ENCODE measurements around the gene SLC33A1.

Gene SLC33A1

DNA sequence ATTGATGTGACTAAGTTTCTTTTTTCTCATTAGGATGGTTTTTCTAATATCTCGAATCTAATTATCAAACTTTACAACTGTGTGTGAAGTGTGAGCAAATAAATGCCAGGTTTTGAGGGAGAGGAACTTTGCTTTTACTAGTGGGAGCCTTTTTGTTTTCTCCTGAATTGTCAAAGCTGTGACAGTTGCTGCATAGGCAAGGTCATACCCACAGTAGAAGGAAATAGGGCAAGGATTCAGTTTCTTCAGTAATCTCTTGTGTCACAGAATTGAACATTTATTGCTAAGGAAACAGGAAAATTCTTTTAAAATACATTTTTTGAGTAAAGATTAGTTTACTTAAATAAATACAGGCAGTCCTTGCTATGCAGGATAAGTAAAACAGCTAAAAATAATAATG, 35.7 kb upstream of the SLC33A1 start:
- TF ChIP-seq TAF1 (IDR thresholded peaks at IDR 0.05; ENCODE audit: borderline replicate concordance, insufficient read depth, low read length), result no peak
- no peak for TF ChIP-seq FOXP2 (optimal IDR thresholded peaks at IDR 0.05; ENCODE audit: borderline replicate concordance, extremely low read depth, extremely low read length, insufficient read depth)
- TF ChIP-seq, protein P1, sequence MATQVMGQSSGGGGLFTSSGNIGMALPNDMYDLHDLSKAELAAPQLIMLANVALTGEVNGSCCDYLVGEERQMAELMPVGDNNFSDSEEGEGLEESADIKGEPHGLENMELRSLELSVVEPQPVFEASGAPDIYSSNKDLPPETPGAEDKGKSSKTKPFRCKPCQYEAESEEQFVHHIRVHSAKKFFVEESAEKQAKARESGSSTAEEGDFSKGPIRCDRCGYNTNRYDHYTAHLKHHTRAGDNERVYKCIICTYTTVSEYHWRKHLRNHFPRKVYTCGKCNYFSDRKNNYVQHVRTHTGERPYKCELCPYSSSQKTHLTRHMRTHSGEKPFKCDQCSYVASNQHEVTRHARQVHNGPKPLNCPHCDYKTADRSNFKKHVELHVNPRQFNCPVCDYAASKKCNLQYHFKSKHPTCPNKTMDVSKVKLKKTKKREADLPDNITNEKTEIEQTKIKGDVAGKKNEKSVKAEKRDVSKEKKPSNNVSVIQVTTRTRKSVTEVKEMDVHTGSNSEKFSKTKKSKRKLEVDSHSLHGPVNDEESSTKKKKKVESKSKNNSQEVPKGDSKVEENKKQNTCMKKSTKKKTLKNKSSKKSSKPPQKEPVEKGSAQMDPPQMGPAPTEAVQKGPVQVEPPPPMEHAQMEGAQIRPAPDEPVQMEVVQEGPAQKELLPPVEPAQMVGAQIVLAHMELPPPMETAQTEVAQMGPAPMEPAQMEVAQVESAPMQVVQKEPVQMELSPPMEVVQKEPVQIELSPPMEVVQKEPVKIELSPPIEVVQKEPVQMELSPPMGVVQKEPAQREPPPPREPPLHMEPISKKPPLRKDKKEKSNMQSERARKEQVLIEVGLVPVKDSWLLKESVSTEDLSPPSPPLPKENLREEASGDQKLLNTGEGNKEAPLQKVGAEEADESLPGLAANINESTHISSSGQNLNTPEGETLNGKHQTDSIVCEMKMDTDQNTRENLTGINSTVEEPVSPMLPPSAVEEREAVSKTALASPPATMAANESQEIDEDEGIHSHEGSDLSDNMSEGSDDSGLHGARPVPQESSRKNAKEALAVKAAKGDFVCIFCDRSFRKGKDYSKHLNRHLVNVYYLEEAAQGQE (IDR thresholded peaks at IDR 0.05; ENCODE audit: insufficient read depth in 1 of 2, low read depth in 2 of 2, low read length in 2 of 2), result no peak
- no peak for TF ChIP-seq SIN3A (IDR thresholded peaks at IDR 0.05; ENCODE audit: borderline replicate concordance, insufficient read depth, low read length)
- TF ChIP-seq POLR2AphosphoS5 (IDR thresholded peaks at IDR 0.05; ENCODE audit: low read depth, low read length), result no peak

DNA sequence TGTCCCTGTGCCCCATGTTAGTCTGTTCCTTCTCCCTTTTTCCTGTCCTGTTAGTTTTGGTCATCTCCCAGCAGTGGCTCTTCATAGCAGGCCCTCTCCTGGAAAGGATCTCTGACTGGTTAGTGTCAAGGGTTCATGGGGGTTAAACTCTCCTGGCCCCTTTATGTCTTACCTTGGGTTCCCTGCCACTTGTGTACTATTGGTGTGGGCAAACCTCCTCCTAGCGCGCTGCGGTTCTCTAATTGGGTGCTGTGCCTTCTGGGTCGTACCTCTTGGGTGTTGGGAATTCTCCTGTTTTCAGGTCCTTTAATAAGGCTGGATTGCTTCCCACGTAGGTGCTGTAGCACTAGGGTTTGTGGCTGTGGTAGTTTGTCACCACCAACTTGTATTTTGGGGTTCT, 35.0 kb upstream of the SLC33A1 start:
- TF ChIP-seq TAF1 (IDR thresholded peaks at IDR 0.05; ENCODE audit: borderline replicate concordance, insufficient read depth, low read length) (no peak), POLR2AphosphoS5 (IDR thresholded peaks at IDR 0.05; ENCODE audit: low read depth, low read length) (no peak), SIN3A (IDR thresholded peaks at IDR 0.05; ENCODE audit: borderline replicate concordance, insufficient read depth, low read length) (no peak), FOXP2 (optimal IDR thresholded peaks at IDR 0.05; ENCODE audit: borderline replicate concordance, extremely low read depth, extremely low read length, insufficient read depth) (no peak)
- TF ChIP-seq, protein P1 (IDR thresholded peaks at IDR 0.05; ENCODE audit: insufficient read depth in 1 of 2, low read depth in 2 of 2, low read length in 2 of 2), result no peak

DNA sequence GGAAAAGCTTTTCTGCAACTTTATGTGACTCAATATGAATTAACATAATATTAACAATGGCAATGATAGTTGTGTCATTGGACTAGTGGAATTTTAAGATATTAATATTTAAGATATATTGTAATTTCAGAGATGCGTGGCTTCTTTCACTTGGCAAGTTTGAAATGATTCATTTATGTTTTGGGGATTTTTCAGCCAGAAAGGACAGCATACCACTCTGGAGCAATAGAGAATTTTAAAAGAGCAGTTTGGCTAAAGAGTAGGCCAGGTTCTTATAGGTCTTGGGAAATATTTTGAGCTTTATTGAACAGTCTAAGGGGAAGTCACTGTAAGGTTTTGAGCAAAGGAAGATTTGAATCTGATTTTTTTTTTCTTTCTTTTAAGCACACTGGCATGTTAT, 32.7 kb upstream of the SLC33A1 start:
- no peak for TF ChIP-seq SIN3A (IDR thresholded peaks at IDR 0.05; ENCODE audit: borderline replicate concordance, insufficient read depth, low read length)
- TF ChIP-seq, protein P1 (IDR thresholded peaks at IDR 0.05; ENCODE audit: insufficient read depth in 1 of 2, low read depth in 2 of 2, low read length in 2 of 2), result no peak
- no peak for TF ChIP-seq FOXP2 (optimal IDR thresholded peaks at IDR 0.05; ENCODE audit: borderline replicate concordance, extremely low read depth, extremely low read length, insufficient read depth)
- no peak for TF ChIP-seq POLR2AphosphoS5 (IDR thresholded peaks at IDR 0.05; ENCODE audit: low read depth, low read length)
- no peak for TF ChIP-seq TAF1 (IDR thresholded peaks at IDR 0.05; ENCODE audit: borderline replicate concordance, insufficient read depth, low read length)

DNA sequence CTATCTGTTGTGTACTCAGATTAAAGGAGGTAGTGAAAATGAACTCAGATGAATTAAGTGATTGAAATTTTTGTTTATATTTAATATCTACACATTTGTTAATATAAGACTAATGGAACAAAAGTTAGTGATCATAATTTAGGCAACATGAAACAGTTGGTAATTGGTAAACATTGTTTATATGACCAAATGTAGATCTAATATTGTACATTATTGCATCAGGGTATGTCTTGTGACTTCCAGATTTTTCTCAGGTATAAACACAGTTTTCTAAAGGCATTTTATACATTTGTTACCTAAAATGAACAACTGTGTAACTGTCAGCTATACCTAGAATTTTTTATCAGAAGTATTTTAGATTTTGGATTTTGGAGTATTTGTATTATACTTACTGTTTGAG, 31.1 kb upstream of the SLC33A1 start:
- no peak for TF ChIP-seq TAF1 (IDR thresholded peaks at IDR 0.05; ENCODE audit: borderline replicate concordance, insufficient read depth, low read length)
- TF ChIP-seq SIN3A (IDR thresholded peaks at IDR 0.05; ENCODE audit: borderline replicate concordance, insufficient read depth, low read length), result no peak
- TF ChIP-seq, protein P1 (IDR thresholded peaks at IDR 0.05; ENCODE audit: insufficient read depth in 1 of 2, low read depth in 2 of 2, low read length in 2 of 2), result no peak

DNA sequence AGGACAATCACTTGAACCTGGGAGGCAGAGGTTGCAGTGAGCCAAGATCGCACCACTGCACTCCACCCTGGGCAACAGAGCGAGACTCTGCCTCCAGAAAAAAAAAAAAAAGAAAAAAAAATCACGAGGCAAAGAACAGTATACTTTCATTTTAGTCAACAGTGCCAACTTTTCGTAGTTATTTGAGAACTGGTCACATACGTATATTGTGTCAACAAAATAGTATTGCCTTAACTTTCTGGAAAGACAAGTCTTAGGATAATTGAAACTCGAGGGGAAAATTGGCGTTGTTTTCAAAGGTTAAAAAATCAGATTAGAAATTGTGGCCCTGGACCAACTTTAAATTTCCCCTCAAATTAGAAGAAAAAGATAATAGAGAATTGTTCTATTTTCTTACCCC, 30.1 kb upstream of the SLC33A1 start:
- TF ChIP-seq SIN3A (IDR thresholded peaks at IDR 0.05; ENCODE audit: borderline replicate concordance, insufficient read depth, low read length), result no peak
- TF ChIP-seq POLR2AphosphoS5 (IDR thresholded peaks at IDR 0.05; ENCODE audit: low read depth, low read length), result no peak
- TF ChIP-seq, protein P1 (IDR thresholded peaks at IDR 0.05; ENCODE audit: insufficient read depth in 1 of 2, low read depth in 2 of 2, low read length in 2 of 2), result no peak
- TF ChIP-seq FOXP2 (optimal IDR thresholded peaks at IDR 0.05; ENCODE audit: borderline replicate concordance, extremely low read depth, extremely low read length, insufficient read depth), result no peak
- TF ChIP-seq TAF1 (IDR thresholded peaks at IDR 0.05; ENCODE audit: borderline replicate concordance, insufficient read depth, low read length), result no peak
